Measurements from ENCODE around the gene SLC2A4.
A peak's percentile ranks its signal among the peaks of the same experiment; 100 is the strongest.
"Not testable (repeated sequence)": the region's sequence is repeated elsewhere in the genome, so short reads cannot be mapped to it uniquely, and the experiment has no call there.

Gene SLC2A4

DNA sequence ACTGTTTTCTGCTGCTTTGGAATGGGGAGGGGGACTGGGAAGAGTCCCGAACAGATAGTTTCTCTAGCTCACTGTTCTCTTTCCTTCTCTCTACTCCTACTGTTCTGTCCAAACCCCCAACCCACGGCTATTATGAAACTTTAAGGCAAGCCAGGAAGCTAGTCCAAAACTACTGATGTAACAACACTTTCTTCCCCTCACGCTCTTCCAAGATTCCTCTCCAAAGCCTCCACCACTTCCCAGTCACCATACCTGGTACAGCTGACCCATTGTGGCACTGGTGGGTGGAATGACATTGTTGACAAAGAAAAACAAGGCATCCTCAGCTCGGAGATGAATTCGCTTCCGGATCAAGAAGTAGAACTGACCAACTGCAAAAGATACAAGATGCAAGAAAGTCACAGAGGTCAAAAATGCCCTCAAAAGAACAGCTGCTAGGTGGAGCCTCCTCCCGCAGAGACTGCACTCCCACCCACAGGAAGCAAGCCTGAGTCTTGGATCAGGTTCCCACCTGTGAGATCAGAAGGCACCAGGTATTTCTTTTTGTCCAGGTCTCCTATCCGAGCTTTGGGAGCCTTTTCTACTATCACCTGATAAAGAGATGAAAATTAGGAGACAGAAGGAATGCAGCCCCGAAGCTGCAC, 40.3 kb upstream of the SLC2A4 start:
- no peak for TF ChIP-seq GATA1 (IDR thresholded peaks at IDR 0.05; ENCODE audit: low read depth, low read length)
- no peak for TF ChIP-seq POLR2A (IDR thresholded peaks at IDR 0.05; ENCODE audit: low read length)
- DNase-seq = no peak

DNA sequence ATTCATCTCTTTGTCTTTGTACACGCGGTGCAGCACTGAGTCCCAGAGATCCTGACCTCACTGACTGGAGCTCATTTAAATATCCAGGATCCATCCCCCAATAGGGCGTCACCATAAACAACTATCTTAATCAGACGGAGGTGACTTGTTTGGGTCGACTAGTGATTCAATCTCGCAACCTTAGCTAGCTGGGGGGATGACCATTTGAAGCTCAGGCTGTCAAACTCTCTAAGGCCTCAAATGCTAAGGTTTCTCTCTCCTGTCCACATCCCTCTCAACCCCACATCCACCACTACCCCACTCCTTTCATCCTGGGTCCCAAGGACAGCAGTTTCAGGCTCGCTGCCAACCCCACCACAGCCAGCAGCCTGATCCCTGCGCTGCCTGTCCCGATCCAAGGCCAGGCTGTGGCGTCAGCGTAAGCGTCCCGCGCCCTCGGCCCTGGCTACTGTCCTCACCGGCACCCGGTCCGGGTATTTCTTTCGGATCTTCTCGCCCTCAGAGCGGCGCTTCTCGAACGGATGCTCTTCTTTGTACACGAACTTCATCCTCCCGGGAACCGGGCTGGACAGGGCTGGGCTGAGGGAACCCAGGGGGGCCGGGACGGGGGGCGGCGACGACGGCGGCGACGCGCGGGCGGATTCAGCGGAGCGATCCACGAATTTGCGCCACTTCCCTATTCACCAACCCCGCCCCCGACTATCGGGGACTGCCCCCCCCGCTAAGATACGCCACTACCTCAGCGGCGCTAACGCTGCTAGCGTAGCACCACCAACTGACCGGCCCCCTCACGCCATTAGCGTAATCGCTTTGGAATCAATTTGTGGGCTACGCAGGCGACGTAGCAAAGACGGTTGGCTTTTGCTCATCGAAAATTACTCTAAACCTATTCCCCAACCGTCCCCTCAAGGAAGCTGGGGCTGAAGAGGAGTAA, 39.5 kb upstream of the SLC2A4 start, which contains the start of gene GABARAP:
GABARAP (minus strand) TSS at position 667 of the 934 bp plus-strand sequence; CDS start at position 548, 119 bp downstream.
- TF ChIP-seq GATA1 (IDR thresholded peaks at IDR 0.05; ENCODE audit: low read depth, low read length) = no peak
- peak; percentile 80 for TF ChIP-seq POLR2A (IDR thresholded peaks at IDR 0.05; ENCODE audit: low read length)
- DNase-seq = peak; percentile 97 to 98

DNA sequence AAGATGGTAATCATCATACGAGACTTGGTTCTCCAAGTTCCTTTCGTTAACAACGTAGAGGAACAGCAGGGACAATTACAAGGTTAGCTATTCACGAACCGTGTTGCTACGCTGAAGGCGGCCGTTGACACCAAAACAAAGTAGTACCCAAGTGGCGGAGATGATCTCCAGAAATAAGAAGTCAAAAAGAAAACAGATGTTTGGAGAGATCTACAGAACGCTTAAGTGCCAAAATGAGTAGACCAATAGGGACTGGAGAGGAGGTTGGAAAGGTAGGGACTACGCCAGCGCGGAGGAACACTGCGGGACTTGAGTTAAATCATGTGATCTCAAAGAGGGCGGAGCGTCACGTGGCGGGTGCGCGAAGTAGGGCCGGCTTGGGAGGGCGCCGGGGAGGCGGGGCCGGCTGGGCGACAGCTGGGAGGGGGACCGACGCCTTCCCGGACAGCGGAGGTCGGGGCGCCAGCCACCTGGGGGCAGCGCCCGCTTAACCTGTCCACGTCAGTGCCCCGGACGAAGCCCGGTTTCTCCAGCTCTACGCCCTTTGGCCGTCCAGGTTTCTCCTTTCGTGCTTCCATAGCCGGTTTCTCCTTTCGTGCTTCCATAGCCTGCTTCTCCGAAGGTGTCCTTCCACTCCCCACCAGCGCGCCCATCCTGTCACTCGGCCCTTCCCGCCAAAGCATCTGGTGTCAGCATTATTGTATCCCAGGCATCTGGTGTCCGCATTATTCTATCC, 38.6 kb upstream of the SLC2A4 start:
- no peak for TF ChIP-seq GATA1 (IDR thresholded peaks at IDR 0.05; ENCODE audit: low read depth, low read length)
- TF ChIP-seq POLR2A (IDR thresholded peaks at IDR 0.05; ENCODE audit: low read length) = peak; percentile 64
- DNase-seq = peak; percentile 98 to 99

DNA sequence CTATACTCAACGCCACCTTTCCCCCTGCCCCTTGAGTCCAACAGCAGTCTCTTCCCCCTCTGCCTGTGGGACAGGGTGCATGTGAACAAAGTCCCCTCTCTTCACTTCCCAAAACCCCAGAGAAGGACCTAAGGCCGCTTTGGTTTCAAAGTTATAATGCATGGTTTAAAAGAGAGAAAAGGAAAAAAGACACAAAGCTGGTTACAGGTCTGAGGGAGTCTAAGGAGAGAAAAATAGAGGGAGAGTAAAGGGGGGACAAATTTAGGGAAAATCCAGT, 38.1 kb upstream of the SLC2A4 start:
- no peak for DNase-seq
- TF ChIP-seq POLR2A (IDR thresholded peaks at IDR 0.05; ENCODE audit: low read length) (no peak), GATA1 (IDR thresholded peaks at IDR 0.05; ENCODE audit: low read depth, low read length) (no peak)

DNA sequence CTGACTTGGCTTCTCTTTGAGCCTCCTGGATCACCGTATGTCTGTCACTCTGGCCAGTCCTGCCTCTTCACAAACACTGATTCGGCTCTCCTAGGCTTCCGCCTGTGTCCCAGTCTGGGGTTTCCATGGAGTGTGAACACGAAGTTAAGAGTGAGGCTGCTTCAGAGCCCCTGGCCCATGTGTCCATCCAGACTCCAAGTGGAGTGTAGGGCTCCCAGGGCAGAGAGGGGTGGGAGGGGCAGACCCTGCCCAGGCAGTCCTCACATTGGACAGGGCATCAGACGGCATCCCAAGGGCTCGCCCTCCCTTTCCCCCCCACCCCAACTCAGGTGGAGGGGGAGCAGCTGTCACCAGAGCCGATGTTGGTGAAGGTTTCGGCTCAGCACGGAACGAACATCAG, 37.7 kb upstream of the SLC2A4 start:
- not testable (repeated sequence) for DNase-seq

DNA sequence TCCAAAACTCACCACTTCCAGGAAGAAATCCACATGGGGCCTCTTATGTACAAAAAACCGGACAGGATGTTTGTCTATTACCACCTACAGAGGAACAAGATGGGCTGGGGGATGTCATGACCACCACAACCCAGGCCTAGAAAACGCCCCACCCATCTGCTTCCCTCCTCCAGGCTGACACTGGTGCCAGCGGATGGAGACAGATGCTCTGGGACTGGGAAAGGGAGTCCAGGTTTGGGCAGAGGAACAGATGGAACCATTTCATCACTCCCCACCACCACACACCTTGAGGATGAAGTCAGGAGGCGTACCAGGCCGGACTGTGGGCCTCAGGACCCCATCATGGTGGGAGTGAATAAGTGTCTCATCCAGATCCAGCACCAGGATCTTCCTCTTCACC, 34.7 kb upstream of the SLC2A4 start:
- no peak for TF ChIP-seq GATA1 (IDR thresholded peaks at IDR 0.05; ENCODE audit: low read depth, low read length)
- no peak for DNase-seq

DNA sequence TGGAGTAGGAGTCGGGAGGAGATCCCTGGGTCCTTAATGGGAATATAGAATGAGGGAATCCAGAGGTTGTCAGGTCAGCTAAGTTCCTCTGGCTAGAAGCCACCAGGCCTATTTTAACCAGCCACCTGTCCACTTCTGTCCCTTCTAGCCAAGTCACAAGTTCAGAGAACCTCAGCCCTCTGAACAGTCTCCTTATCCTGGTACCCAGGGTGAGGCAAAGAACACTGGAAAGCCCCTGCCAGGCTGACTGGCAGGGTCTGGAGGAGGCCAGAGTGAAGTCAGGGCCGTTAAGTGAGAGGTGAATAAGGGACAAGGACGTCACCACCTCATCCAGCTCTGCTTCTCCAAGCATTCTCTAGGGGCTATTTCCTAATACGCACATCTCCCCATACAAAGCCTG, 32.7 kb upstream of the SLC2A4 start:
- DNase-seq = no peak

DNA sequence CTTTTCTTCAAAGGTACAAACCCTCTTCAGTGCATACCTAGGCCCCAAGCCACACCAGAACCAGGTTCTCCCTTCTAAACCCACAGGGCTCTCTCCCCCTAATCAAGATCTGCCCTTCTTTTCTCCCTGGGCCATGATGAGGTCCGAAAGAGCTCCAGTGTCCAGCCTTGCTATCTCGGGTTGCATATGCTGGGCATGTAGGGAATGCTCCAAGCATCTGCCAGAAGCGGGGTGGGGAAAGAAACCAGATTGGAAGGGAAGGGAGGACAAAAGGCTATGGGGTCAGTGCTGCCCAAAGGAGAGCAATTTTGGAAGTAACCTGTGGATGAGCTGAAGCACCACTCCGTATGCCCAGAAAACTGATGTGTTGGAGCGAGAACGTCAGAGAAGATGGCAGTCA, 32.3 kb upstream of the SLC2A4 start:
- TF ChIP-seq POLR2A (IDR thresholded peaks at IDR 0.05; ENCODE audit: low read length) = no peak
- DNase-seq = no peak

More for the DNA sequence above, 32.7 kb upstream of the SLC2A4 start:
- TF ChIP-seq POLR2A (IDR thresholded peaks at IDR 0.05; ENCODE audit: low read length) (no peak), GATA1 (IDR thresholded peaks at IDR 0.05; ENCODE audit: low read depth, low read length) (no peak)

DNA sequence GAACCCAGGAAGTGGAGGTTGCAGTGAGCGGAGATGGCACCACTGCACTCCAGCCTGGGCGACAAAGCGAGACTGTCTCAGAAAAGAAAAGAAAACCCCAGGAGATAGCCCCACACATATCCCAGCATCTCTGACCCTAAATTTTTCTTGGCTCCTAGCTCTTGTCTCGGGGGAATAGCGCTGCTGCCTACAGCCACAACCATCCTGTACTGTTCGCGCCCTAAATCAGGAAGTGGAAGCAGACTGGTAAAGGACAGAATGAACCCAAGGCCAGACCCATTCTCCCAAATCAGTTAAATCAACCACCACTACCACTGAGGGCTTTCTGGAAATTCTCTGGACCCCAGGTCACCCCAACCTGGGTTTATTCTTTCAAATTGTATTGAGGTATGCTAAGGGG, 31.7 kb upstream of the SLC2A4 start:
- no peak for DNase-seq
- TF ChIP-seq GATA1 (IDR thresholded peaks at IDR 0.05; ENCODE audit: low read depth, low read length) = no peak
- TF ChIP-seq POLR2A (IDR thresholded peaks at IDR 0.05; ENCODE audit: low read length) = no peak

DNA sequence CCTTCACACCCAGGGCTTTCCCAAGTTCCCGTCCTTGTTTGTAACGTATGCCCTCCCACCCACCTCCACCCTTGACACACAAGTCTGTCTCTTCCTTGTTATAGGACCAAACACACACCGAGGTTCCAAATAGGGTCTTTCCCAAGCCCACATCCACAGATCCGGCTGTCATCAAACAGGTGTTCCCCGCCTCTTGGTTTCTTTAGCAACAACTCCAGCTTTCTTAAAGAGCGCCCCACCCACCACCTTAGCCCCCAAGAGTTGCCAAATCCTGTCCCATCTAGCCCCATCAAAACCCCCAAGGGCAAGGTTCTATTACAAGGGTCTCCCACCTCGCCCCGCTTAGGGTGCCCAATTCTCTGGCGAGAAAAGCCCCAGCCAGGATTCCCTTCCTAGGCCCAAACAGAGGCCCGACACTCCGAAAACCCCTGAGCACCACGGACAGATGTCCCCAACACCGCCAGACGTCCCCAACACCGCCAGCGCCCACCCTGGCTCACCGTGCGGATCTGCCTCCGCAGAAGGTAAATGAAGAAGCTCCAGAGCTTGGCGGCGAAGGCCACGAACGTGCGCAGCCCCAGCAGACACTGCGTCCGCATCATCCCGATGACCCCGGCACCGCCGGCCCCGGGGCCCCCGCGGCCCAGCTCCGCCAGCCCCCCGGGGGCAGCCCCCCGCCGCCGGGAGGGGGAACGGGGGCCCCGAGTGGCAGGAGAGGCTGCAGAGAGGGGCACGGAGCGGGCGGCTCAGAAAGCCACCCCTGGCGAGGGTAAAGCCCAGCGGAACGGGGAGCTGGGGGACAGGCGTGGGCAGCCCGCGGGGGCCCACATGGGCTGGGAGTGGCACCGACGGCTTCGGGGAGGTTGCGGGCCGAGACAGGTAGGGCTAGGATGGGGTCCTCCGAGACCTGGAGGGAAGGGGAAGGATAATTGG, 30.6 kb upstream of the SLC2A4 start:
- TF ChIP-seq GATA1 (IDR thresholded peaks at IDR 0.05; ENCODE audit: low read depth, low read length) (no peak), POLR2A (IDR thresholded peaks at IDR 0.05; ENCODE audit: low read length) (no peak)
- peak in 1 of 2 experiments; percentile 64 for DNase-seq

DNA sequence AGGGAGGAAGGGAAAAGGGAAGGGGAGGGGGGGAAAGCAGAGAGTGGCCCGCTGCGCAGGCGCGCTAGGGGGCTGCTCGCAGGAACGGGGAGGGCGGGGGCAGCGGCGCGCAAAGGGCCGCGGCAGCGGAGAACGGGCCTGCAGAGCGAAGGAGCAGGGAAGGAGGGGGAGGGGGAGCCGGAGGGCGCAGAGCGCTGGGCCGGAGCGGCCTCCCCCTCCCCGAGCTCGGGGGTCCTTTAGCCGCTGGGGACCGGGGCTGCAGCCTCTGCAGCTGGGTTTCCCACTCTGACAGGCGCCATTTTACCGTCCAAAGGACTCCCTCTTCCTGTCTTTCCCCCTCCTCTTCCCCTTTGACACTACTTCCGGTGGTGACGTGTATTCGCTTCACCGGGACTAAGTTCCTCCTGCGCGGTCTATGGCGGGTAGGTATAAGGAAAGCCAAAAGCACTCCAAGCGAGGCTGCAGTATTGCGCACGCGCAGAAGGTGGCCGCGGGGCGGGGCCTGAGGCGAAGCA, 29.8 kb upstream of the SLC2A4 start, which contains the start of gene CTDNEP1:
CTDNEP1 (minus strand) TSS at position 74 of the 515 bp plus-strand sequence. CDS start 438 bp downstream, outside the sequence.
- TF ChIP-seq POLR2A (IDR thresholded peaks at IDR 0.05; ENCODE audit: low read length) (no peak), GATA1 (IDR thresholded peaks at IDR 0.05; ENCODE audit: low read depth, low read length) (no peak)
- peak; percentile 99 to 100 for DNase-seq

DNA sequence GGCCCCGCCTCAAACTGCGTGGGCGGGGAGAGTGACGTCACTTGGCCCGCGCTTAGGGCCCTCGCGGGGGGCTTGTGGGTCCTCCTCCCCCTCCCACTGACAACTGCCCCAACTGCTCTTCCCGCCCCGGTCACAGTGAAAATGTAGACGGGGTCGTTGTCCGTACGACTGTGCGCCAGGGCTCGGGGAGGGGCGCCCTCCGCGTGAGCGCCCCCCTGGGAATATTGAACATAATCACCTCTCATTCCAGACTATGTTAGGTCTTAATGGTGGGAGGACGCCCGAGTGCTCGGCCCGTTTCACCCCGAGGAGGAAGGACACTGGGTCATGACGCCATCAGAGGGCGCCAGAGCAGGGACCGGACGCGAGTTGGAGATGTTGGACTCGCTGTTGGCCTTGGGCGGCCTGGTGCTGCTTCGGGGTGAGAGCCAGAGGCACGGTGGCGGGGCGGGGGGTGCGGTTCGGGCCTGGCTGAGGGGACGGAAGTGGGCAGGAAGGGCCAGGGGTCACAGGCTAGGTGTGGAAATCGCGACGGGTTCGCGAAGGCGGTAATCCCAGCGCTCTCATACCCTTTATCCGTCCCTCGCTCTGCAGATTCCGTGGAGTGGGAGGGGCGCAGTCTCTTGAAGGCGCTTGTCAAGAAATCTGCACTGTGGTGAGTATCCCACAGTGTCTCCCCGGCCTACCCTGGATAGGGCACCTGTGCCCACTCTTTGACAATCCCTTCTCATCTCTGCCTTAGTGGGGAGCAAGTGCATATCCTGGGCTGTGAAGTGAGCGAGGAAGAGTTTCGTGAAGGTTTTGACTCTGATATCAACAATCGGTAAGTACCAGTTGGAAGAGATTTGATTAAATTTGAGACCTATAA, 29.1 kb upstream of the SLC2A4 start, which contains the start of gene ELP5:
ELP5 (plus strand) TSS at position 40 of the 868 bp plus-strand sequence; CDS start at position 376, 336 bp downstream.
- peak; percentile 96 to 97 for DNase-seq
- TF ChIP-seq GATA1 (IDR thresholded peaks at IDR 0.05; ENCODE audit: low read depth, low read length) = no peak
- TF ChIP-seq POLR2A (IDR thresholded peaks at IDR 0.05; ENCODE audit: low read length) = peak; percentile 85

Data from erythroblast (primary cell).